Stimulated activated CD8-positive, alpha-beta memory T cell treated with anti-CD3 and anti-CD28 coated beads, Interleukin-7, amount 100 ng/mL, for 1 hour (primary cell): ENCODE data around the gene CCT7.

Source experiments
- DNase-seq, 2 donors: peaks; one replicate each; pipeline ENCODE4 v3.0.0-alpha.2; 2020; ENCODE audit warnings: low read depth in 2 of 2

Gene CCT7

DNA sequence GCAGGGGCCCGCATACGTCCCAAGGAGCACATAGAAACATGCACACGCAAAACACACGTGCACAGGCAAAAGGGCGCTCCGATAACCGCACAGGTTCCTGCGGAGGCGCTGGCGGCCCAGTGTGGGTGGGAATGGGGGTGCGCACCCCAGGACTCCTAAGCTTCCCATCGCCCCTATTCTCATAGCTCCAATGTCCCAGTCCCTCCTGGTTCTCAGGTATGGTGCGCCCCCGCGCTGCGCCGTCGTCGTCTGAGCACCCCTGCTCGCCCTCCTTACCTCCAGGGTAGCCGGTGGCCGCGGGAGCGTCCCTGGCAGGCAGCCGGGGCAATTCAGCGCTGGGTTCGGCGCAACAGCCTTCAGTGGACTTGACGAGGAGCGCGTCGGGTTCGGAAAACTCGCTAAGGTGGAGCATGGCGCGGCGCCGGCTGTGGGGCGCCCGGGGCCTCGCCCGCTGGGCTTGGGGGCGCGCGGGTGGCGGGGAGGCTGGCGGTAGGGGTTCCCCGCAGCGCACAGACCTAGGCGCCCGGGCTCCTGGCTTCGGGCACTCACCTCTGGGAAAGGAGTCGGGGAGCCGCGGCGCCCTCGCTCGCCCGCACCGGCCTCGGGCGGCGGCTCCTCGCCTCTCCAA is 58.9 kb downstream of the CCT7 start:
- DNase-seq: no peak

DNA sequence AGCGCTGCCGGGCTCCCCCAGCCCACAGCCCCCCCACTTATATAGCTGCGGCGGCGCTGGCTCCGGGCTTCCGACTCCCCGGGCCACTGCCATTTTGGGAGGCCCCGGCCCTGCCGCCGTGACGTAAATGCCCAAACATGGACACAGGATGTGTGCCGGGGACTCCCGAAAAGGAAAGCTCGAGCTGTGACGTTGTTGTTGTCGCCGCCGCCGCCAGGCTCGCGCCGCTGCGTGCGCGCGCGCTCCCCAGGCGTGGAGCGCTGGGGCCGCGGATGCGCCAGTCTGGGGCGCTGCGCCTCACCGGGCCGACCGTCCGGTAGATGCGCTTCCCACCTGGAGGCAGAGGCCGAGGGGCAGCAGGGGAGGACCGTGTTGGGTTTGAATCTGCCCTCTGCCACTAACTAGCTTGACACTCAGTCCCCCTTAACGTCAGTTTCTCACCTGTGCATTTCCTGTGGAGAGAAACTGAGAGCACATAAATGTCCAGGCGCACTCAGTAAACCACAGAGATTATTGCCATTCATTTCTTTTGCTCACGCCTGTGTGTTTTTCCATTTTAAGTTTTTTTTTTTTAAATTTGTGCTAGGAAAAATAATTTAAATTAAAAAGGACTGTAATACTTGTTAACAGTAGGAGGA is 59.5 kb downstream of the CCT7 start, which contains the start of gene EGR4:
TSS of gene EGR4 (minus strand) at position 15 of the 638 bp plus-strand sequence. CDS start 231 bp downstream, outside the sequence.
- DNase-seq: peak; percentile 65 to 72

DNA sequence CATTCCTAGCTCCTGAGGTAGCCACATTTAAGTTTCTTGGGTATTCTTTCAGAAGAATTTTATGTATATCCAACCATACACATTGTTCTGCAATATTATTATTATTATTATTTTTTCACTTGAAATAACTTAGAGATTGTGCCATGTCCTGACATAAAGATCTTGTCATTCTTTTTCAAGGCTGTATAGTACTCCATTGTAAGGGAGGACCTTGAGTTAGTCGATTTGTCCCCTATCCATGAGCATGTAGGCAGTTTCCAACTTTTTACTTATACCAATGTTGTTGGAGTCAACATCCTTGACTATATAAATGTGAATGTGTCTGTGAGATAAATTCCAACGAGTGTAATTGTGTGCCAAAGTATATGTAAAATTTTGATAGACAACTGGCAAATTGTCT is 60.1 kb downstream of the CCT7 start:
- DNase-seq: no peak

DNA sequence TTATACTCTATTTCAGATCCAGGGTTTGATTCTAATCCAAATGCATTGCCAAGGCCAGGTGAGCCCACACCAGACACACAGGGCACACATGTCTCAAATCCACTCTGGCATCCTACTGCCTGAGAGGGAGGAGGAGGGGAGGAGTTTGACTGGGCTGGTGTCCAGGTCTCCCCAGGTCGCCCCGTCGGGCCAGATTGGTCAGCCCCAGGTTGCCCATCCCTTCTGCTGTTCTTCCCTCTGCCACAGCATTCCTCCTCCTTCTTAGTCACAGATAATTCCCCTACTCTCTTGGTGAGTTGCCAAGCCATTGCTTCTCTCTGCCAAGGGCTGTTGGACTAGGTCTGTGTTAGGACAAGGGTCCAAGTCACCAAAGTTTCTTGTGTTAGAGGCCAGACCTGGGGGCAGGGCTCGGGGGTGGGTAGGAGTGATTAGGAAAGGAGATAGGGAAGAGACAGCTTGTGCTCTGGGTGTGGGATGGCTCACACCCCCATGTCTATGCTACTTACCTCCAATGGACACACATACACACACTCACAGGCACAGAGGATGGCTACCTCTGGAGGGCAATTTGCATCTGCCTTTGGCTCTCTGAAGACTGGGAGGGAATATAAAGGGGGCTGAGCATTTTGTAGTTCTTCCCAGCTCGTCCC is 61.8 kb downstream of the CCT7 start:
- DNase-seq: no peak

DNA sequence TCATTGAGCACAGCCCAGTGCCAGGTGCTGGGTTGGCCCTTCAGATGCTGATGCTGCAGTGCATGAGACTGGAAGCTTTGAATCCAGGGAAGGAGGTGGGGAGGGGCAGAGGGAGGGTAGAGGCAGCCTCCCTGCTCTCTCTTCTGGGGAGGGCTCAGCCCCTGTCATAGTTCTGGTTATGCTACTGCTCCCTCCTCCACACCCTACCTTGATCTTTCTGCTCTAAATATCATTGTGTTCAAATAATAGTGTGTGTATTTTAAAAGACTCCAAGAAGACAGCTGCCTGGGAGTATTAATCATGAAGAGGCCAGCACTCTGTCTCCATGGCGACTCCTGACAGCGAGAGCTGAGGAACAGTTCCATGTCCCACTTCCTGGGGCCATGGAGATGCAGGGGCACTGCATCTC is 63.0 kb downstream of the CCT7 start:
- DNase-seq: no peak

DNA sequence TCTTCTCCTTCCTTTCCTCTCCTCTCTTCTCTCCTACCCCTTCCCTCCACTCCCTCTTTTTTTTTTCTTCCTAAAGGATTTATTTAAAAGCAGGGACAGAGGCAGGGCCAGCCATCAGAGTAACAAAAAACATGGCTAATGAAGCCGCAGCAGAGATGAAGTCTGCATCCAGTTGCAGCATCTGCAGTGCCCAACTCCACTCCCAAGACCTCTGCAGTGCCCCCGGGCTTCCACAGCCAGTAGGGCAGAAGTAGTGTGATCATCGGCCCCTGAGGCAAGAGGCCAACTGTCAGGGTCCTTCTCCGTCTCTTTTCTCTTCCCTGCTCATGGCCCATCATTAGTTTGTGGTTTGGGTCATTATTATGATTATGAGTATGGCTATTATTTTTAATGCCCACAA is 63.5 kb downstream of the CCT7 start:
- no peak for DNase-seq

DNA sequence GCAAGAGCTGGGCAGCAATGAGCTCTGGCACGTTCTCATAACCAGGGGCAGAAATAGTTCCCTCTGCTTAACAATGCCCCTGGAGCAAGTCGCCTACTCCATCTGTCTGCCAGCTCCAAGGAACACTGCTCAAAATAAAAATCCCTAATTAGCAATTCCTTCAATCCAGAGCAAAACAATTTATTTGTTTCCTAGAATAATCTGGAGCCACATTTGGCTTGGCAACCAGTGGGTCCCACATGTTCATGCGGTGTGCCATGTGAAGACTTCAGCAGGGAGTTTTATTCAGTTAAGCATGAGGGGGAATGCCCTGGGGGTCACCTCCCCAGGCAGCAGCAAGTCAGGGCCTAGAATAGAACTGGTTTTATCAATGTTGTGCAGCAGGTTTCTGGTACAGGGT is 66.8 kb downstream of the CCT7 start:
- no peak for DNase-seq

DNA sequence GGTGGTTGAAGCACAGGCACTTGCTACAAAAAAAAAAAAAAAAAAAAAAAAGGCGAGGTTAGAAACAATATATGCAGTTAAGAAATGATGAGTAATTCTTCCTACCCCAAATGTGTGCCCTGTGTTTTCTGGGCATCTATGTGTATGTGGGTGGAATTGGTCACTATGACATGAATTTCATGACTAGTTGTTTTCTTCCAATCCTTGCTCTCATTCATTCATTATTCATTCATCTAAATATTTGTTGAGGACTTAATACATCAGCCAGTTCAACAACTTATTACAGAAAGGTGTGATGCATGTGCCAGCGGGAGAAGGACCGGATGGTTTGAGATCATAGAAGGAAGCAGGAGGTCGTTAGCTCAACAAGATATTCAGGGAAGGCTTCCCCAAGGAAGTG is 67.5 kb downstream of the CCT7 start:
- no peak for DNase-seq
